IPS-NIHi11 (cell line): ENCODE measurements around the gene UBE2M.
"Not testable (repeated sequence)": the region's sequence is repeated elsewhere in the genome, so short reads cannot be mapped to it uniquely, and the experiment has no call there.

Experiments
- DNase-seq: peaks from one replicate; pipeline ENCODE4 v3.0.0; 2012; ENCODE audit warnings: mixed read lengths, low spot score

Gene UBE2M

DNA sequence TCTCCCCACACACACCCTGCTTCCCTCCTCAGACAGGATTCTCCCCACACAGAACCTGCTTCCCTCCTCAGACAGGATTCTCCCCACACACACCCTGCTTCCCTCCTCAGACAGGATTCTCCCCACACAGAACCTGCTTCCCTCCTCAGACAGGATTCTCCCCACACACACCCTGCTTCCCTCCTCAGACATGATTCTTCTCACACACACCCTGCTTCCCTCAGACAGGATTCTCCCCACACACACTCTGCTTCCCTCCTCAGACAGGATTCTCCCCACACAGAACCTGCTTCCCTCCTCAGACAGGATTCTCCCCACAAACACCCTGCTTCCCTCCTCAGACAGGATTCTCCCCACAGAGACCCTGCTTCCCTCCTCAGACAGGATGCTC is 19.2 kb downstream of the UBE2M start:
- DNase-seq: not testable (repeated sequence)

DNA sequence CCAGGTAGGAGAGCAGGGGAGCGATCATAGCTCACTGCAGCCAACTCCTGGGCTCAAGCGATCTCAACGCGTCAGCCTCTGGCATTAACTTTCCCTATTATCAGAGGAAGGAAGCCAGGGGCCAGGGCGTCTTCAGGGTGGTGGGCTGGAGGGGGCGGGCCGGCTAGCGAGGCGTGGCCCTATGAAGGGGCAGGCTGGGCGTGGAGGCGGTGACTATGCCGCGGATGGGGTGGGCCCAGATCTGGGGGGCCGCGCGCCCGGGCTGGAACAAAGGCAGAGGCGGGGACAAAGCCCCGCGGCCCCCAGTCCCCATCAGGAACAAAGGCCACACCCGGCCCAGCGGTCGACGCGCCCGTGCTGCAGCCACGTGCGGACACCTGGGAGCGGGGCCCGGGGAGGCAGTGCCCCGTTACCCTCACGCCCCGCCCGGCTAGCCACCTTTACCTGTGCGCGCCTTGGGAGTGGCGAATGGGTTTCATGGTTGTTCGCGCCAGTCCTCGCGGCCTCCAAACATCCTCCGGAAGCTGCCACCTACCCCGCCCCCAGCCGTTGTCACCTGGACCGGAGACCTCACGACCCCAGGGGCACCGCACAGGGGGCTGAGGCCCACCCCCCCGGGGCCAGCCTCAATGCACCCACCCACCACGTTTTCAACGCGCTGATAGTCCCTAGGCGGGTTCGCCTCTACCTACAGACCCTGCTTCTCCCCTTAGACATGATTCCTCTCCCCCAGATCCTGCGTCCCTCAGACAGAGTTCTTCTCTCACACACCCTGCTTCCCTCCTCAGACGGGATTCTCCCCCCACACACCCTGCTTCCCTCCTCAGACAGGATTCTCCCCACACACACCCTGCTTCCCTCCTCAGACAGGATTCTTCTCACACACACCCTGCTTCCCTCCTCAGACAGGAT is 19.9 kb downstream of the UBE2M start:
- DNase-seq: peak; percentile 90

DNA sequence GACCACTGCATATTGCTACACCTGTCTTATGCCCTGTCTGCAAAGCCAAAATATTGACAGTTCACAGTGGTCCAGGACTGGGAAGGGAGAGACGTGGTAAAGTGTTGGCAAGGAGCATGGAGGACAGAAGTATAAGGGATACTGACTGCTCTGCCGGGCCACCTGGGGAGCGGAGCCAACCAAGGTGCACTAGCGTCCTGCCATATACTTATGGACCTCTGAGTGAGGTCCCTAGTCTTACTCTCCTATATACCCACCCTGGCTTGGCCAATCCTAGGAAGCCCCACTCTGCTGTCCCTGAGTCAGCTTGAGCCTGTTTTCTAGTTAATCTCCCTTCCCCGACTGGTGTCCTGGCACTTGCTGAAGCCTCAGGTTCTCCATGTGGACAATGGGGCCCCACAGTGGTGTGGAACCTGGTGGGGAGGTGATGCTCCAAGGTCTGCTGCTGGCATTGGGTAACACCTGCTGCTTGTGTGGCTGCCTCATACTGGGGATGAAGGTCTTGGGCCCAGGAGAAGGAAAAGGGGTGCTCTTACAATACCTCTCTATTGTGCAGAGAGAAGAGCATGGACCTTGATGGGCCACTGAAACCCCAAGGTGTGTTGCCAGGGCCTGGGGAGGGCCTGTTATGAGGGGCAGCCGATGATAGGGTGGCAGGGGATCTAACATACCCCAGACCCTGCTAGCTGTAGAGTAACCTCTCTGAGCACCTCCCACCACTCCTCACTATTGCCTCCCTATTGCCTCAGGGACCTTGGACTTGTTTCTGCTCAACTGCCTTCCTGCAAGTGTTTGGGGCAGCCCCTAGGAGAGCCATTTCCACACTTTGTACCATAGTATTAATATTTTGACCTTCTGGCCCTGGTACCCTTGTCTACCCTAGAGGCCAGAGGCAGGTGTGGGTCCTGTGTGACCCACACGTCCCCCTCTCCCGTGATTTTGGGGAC is 21.3 kb downstream of the UBE2M start:
- no peak for DNase-seq

DNA sequence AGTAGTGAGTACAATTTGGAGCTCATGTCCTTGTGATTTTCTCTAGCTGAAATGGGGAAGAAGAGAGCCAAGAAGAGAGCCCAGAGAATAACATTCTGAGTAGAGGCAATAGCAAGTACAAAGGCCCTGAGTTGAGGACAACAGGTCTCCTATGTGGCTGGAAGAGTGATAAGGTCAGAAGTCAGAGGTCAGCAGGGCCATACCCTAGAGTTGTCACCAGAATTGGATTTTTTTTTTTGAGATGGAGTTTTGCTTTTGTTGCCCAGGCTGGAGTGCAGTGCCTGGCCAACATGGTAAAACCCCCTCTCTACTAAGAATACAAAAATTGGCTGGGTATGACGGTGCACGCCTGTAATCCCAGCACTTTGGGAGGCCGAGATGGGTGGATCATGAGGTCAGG is 22.6 kb downstream of the UBE2M start:
- no peak for DNase-seq

DNA sequence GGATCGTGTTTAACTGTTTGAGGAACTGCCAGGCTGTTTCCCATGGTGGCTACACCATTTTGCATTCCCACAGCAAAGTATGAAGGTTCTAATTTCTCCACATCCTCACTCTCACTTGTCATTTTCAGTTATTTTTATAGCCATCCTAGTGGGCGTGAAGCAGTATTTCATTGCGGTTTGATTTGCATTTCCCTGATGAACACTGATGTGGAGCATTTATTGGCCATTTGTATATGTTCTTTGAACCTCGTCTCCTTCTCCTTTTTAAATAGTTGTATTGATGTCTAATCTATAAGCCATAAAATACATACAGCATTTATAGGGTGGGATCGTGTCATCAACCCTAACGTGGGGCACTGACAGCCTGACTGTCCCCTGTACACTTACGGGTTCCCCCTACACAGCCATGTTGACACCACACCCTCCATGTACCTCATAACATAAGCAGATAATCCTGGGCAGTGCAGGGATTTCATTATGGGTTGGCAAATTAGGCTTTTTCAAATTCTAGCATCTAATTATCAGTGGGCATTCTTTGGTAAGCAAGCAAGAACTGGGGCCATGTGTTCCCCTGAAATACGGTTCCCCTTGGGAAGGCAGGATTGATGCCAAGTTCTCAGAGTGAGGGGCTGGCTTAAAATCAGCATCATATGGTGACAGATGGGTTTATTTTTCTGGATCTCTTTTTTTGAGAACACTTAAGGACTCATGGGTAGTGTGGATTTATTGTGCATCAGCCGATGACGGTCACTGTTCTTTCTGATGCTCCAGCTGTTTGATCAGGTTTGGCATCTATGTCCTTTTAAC is 27.2 kb downstream of the UBE2M start:
- no peak for DNase-seq

DNA sequence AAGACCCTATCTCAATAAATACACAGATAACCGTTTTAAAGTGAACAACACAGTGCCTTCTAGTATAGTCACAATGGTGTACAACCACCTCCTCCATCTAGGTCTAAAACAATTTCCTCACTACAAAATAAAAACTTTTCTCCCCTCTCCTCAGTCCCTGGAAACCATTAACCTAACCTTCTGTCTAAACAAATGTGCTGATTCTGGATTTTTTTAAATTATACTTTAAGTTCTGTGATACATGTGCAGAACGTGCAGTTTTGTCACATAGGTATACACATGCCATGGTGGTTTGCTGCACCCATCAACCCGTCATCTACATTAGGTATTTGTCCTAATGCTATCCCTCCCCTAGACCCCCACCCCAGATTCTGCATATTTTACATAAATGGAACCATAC is 29.0 kb downstream of the UBE2M start:
- no peak for DNase-seq

DNA sequence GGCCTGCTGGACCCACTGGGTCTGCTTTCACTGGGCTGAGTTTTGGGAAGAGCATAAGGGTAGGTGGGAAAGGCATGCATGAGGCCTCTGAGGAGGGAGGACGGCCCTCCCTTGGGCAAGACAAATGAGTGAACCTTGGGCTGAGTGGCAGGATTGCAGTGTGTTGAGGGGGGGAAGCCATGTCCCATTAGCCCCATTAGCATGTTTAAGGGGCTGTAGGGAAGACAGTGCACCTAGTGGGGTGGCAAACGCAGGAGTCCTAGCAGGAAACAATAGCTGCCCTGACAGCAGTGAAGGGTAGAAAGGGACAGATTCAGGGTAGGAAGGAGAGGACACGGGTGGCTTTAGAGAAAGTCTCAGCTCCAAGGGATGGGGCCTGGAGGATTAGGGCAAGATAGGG is 35.7 kb downstream of the UBE2M start:
- no peak for DNase-seq

DNA sequence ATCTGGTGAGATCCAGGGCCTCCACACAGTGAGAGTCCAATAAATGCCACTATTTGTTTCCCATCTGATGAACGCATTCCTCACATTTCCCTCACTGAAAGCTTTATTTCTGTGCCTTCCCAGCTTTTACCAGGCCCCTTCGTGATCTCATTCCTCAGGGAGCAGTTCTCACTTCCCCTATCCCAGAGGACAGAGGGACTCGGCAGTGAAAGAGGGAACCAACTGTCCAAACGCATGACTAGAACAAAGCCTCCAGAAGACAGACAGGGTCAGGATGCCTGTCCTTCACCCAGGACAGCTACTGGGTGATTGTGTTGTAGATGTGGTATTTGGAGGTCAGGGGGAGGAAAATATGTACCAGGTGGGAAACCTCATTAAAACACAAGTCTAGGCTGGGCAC is 36.8 kb downstream of the UBE2M start:
- no peak for DNase-seq

DNA sequence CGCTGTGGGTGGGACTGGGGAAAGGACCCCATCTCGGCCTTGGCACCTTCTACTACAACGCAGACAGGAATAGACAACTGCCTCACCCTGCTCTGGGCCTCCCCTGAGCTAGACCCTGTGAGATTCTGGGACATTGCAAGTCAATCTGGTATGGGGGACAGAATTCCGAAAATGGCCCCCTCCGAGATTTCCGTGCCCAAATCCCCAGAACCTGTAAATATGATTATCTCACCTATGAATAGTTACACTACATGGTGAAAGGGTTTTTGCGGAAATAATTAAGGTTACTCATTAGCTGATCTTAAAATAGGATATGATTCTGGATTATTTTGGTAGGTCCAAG is 38.2 kb downstream of the UBE2M start:
- no peak for DNase-seq

DNA sequence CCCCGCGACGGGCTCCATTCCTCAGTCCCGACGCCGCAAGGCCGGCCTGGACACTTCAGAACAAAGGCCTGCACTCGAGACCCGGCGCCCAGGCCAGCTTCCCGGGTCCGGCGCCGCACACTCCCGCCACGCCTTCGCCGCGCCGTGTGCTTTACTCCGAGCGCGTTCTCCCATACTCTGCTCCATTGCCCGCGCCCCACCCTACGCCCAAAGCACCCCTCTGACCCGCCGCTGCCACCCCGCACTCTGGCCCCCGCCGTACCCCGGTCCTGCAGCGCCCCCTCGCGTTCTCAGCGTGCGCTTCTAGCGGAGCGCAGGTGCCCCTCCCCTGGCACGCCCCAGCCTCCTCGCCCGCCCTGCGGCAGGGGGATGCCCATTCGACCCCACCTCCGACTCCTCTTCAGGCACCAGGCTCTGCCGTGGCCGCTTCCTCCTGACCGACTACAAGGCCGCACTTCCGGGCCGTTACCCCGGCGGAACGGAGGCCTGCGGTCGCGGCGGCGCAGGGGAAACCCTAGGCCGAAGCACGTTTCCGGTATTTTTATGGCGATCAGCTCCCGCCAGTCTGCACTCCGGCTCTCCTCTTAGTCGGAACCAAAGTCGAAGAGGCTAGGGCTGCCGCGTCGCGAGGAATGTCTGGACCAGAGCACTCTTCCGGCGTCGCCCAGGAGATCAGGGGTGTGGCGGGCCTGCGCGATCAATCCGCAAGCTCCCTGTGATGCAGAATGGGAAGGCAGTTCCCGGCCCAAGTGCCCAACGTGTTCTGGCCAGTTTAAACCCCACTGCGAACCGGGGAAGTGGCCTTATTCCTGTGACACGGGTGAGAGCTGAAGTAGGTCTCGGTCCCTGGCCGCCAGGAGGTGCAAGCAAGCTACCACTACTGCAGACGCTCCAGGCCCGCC is 38.8 kb downstream of the UBE2M start, which contains the start of gene ZBTB45:
ZBTB45 (minus strand) TSS at position 456 of the 902 bp plus-strand sequence. CDS start 2,137 bp downstream, outside the sequence.
- peak; percentile 89 for DNase-seq

DNA sequence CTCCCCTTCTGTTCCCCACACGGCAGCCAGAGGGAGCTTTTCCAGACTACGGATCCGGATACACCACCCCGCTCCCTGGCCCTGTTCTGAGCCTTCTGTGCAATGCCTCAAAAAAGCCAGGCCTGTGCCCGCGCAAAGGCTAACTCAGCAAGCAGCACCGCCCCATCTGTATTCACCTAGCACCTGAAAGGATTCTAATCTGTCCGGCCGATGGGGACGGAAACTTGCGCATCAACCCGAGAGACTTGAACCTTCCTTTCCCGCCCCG is 39.4 kb downstream of the UBE2M start:
- peak; percentile 80 for DNase-seq

DNA sequence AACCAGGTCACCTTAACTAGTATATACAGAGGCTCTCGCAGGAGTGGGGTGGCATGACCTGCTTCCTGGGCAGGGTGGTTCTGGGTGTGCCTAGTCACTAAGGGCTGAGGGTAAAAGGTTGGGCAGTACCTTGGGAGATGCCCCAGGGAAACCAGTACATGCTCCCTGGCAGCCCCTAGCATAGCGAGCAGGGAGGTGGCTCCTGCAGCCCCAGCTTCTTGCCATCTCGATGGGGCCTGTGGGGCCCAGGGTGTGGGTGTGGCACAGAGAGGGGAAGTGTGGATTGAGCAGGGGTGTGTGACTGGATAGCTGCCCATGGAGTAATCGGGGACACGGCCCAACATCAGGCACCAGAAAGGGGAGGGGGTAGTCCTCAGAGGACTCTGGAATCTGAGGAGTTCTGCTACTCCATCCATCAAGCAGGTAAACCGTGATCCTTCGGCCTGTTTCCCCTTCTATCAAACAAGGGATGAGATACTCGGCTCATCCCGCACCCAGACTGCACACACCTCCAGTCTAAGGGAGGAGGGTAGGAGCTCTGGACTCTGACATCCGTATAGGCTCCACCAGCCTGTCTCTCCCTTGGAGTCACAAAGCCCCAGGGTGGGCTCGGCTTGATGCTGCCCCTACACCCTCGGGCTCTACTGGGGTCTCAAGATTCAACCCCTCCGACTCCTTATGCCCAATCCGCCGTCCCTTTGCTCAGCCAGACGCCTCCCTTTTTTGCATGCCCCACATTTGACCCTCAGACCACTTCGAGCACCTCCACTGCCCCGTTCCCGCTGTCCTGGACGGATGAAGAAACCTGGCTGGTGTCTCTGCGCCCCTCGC is 39.9 kb downstream of the UBE2M start:
- no peak for DNase-seq

DNA sequence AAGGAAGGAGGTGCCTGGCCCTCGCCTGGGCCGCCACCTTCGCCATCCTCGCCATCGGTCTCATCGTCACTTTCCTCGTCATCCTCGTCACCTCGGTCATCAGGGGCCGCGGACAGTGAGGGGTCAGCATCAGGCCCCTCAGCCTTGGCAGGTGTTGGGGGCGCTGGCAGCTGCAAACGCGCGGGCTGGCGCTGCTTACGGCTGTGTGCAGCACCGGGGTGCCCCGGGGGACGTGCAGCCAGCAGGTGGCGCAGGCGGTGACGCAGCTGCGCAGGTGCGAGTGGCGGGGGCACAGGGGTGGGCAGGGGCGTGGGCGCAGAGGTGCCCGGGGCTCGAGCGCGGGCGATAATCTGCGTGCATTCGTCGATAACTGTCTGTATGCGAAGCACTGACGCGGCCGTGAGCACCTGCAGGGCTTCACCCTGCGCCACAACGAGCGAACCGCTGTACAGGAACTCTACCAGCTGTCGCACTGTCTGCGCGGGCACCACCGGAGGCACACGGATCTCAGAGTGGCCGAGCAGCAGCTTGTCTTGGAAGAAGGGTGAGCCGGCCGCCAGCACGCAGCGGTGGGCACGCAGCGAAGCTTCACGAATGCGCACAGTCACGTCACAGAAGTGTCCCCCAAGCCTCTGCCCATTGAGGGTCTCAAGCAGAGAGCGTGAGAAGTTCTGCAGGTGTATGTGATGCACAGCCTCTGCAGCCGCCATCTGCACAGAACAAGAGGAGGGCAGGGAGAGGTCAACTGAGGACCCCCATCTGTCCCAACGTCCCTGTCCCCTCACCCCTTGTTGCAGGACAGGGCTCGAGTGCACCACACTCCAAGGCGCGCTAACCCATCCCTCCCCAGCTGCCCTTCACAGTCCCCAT is 41.2 kb downstream of the UBE2M start:
- no peak for DNase-seq

DNA sequence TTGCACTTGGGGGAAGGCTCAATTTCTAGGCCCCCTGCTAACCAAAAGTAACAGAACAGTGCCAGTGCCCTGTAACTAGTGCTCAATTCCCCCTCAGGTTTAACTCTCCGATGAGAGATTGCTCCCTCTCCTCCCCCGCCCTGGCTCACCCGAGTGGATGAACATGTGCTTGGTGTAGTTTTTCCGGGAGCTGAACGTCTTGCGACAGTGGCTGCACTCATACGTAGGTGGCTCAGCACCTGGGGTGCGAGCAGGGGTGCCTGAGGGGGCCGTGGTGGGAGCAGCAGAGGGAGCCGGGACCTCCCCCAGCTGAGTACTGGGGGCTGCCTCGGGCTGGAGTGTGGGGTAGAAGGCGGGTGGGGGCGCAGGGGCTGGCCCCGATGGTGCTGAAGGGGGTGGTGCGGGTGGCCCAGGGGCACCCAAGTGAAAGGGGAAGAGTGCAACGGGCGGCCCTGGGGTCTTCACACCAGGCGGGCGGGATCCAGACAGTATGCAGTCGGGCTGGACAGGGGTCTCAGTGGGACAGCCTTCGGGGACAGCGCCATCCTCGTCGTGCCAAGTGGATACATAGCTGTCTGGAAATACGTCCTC is 42.1 kb downstream of the UBE2M start:
- DNase-seq: no peak

DNA sequence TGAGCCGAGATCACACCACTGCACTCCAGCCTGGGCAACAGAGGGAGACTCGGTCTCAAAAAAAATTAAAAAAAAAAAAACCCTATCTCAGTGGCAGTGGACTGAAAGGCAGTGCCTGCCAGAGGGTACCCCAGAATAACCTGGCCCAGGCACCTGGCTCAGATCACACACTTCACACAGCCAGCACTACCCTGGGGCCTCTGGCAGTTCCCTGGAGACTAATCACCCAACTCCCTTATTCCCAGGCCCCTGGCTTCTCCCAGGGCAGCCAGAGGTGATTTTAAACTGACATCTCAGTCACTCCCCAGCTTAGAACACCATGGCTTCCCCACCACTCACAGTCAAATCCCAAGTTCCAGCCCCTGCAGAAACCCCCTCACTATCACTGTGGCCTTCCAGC is 43.2 kb downstream of the UBE2M start:
- DNase-seq: no peak

DNA sequence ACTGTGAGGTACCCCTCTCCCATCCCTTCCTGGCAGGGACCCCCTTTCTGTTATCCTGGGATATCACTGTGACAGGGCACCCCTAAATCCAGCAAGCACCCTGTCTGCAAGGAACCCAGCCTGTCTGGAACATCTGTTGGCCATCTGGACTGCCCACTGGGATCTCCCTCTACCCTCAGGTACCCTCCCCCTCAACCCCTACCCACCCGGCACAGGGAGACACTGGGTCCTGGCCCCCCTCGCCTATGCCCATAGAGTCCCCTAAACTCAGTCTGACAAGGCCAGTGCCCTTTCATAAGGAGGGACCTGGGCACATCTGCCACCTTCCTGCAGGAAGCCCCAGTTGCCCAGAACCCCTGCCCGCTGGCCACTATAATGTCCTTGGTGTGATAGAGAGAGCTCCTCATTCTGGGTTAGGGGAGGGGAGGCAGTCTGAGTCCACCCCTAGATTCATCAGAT is 43.8 kb downstream of the UBE2M start:
- no peak for DNase-seq

DNA sequence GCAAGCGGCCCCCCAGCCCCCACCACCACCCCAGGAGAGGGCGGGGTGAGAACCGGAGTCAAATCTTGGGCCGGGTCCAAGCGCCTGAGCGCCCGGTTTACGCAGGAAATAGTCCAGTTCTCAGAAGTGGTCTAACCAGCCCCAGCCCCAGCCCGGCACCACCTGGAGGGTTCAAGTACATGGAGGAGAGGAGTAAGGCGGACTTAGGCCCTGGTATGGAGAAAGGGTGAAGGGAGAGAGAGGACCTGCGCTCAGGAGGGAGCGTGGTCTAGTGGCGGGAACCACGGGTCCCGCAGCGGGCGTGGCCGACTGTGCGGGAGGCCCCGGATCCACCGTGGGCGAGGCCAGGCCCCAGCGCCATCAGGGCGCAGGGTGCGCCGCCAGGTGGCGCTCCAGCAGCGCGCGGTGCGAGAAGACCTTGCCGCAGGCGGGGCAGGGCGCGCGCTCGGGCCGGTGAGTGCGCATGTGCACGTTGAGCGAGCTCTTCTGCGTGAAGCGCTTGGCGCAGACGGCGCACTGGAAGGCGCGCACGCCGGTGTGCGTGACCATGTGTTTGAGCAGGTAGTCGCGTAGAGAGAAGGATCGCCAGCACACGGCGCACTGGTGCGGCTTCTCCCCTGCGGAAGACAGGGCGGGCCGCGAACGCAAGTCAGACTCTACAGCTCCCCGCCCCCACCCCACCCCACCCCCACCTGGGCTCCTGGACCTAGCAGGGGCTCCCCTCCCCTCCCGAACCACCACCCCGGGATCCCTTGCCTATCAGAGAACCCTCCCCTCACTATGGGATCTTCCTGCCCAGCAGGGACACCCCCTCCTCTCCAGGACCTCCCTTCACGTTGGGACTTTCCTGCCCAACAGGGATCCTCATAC is 44.5 kb downstream of the UBE2M start:
- DNase-seq: peak; percentile 97

DNA sequence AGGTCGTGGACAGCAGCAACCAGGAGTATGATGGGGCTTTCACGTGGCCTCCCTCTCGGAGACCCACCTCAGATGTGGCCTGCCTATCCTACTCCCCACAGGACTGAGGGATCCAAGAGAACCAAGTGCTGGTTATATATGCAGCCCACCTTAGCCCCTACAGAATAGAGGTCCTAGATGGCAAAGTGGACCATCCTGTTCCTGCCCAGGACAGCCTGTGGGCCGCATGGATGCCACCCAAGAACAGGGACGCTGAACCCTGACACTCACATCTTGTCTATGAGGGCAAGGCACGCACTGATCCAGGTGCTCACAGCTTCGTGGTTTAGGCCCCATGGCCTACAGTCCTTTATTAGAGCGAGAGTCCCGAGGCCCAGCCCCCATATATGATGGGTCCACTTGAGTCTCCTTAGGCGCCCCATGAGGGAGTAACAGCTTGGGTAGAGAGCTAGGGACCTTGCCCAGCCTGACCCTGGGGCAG is 45.2 kb downstream of the UBE2M start:
- DNase-seq: no peak
